Skin epidermis (tissue), 12 donors: Measurements from ENCODE around the gene PCSK6.
"Not testable (repeated sequence)": the region's sequence is repeated elsewhere in the genome, so short reads cannot be mapped to it uniquely, and the experiment has no call there.

Experiments used
- H3K27ac ChIP-seq, 21 experiments: fragments of 200-600 bp; sonication (generic) in 11 of 21; one replicate each; pipeline ENCODE4 v1.5.0; 2020; ENCODE audit warnings: mild to moderate bottlenecking in 3 of 21, inconsistent platforms in 2 of 21, moderate library complexity in 2 of 21
- H3K4me3 ChIP-seq, 7 experiments: fragments of 200-600 bp; sonication (generic) in 2 of 7; one replicate each; pipeline ENCODE4 v1.5.0; 2020; ENCODE audit warnings: inconsistent platforms in 2 of 7, mild to moderate bottlenecking in 2 of 7, moderate library complexity in 1 of 7

PCSK6 gene

DNA sequence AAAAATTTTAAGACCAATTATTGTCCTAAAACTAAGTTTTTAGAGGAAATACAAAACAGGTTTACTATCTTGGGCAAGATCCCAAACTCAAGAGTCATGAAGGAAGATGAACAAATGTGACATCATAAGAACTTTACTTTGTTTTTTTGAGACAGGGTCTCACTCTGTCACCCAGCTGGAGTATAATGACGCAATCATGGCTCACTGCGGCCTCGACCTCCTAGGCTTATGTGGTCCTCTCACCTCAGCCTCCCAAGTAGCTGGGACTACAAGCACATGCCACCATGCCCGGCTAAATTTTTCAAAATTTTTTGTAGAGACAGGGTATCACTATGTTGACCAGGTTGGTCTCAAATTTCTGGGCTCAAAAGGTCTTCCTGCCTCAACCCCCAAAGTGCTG lies 69.3 kb downstream of the PCSK6 start:
- no peak overlapping the region for H3K27ac ChIP-seq

DNA sequence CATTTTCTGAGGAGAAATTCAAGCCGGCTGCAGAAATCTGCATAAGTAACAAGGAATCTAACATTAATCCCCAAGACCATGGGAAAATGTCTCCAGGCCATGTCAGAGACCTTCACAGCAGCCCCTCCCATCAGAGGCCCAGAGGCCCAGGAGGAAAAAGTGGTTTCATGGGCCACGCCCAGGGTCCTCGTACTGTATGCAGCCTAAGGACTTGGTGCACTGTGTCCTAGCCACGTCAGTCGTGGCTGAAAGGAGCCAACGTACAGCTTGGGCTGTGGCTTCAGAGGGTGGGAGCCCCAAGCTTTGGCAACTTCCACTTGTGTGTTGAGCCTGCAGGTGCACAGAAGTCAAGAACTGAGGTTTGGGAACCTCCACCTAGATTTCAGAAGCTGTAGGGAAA lies 73.0 kb downstream of the PCSK6 start:
- not testable (repeated sequence) for H3K4me3 ChIP-seq, H3K27ac ChIP-seq

More for the DNA sequence above, 69.3 kb downstream of the PCSK6 start:
- H3K4me3 ChIP-seq = no peak overlapping the region

- no peak overlapping the region for H3K27ac ChIP-seq
- no peak overlapping the region for H3K4me3 ChIP-seq
Observed at GRCh38 chr15:101413239-101413638, 76.3 kb downstream of the PCSK6 start.

GRCh38 chr15:101411581-101411980 lies 77.9 kb downstream of the PCSK6 start:
- Histone ChIP-seq H3K4me3 (no peak overlapping the region), H3K27ac (no peak overlapping the region)

- H3K4me3 ChIP-seq = no peak overlapping the region
- H3K27ac ChIP-seq = no peak overlapping the region
Observed at GRCh38 chr15:101411085-101411484, 78.4 kb downstream of the PCSK6 start.

DNA sequence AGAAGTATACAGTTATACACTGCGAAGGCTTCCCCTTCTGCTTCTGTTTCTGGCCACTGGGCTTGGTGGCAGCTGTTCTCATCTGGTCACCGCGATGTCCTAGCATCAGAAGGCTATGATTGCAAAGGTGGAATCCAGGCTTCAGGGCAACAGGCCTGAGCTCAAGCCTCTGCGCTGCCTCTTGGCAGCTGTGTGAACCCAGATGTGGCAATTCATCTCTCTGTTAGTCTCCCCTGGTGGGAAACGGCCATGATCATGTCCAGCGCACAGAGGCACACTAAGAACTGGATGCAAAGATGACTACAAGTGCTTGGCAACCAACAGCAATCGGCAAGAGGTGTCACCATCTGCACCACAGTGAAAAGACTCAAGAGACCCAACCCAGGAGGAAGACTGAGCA lies 78.9 kb downstream of the PCSK6 start:
- H3K4me3 ChIP-seq = no peak overlapping the region
- no peak overlapping the region for H3K27ac ChIP-seq

- Histone ChIP-seq H3K4me3 (no peak overlapping the region), H3K27ac (no peak overlapping the region)
Observed at GRCh38 chr15:101409621-101410020, 79.9 kb downstream of the PCSK6 start.

- no peak overlapping the region for H3K4me3 ChIP-seq
- H3K27ac ChIP-seq = no peak overlapping the region
Observed at GRCh38 chr15:101407966-101408775, 81.3 kb downstream of the PCSK6 start.

GRCh38 chr15:101407439-101407838 lies 82.1 kb downstream of the PCSK6 start:
- Histone ChIP-seq H3K27ac (no peak overlapping the region), H3K4me3 (no peak overlapping the region)

- Histone ChIP-seq H3K4me3 (no peak overlapping the region), H3K27ac (no peak overlapping the region)
Observed at GRCh38 chr15:101406526-101407195, 82.8 kb downstream of the PCSK6 start.

GRCh38 chr15:101406036-101406435 lies 83.5 kb downstream of the PCSK6 start:
- Histone ChIP-seq H3K4me3 (no peak overlapping the region), H3K27ac (no peak overlapping the region)

DNA sequence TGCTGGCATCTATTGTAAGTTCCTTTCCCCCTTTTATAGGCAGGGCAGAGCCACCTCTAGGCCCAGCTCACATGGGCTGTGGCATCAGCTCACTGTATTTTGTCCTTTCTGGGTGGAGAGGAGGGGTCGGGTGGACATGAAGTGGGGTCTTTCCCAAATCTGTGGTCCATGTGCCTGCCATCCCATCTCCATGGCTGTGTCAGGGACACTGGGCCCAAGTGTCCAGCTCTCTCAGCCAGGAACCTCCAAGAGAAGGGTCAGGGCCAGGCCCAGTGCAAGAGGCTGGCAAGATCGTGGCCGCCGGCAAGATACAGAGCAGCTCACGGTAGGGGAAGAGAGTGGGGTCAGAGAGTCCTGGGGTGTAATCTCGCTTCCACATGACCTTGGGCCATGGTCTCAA lies 85.3 kb downstream of the PCSK6 start:
- H3K27ac ChIP-seq = no peak overlapping the region
- H3K4me3 ChIP-seq = no peak overlapping the region

- not testable (repeated sequence) for H3K4me3 ChIP-seq, H3K27ac ChIP-seq
Observed at GRCh38 chr15:101402883-101403282, 86.6 kb downstream of the PCSK6 start.

- no peak overlapping the region for H3K27ac ChIP-seq
- H3K4me3 ChIP-seq = no peak overlapping the region
Observed at GRCh38 chr15:101401286-101401685, 88.2 kb downstream of the PCSK6 start.

DNA sequence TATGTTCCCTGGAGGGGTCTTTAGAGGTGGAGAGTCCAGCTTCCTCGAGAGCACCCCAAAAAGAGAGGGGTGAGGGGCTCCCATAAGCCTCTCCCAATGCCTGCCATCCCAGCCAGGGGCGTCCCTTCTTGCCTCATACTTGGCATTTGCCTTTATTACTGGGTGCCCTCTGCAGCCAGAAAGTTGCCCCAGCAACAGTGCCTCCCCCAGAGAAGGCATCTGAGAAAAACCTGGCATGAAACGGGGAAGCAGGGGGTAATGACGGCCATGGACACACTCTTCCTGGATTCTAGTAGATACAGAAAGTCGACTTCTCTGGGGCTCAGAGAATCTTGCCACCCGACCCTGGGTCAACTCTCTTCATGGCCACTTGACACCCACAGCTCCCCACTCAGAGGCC lies 90.1 kb downstream of the PCSK6 start:
- Histone ChIP-seq H3K27ac (no peak overlapping the region), H3K4me3 (no peak overlapping the region)

- H3K4me3 ChIP-seq = no peak overlapping the region
- no peak overlapping the region for H3K27ac ChIP-seq
Observed at GRCh38 chr15:101398247-101398646, 91.3 kb downstream of the PCSK6 start.

GRCh38 chr15:101397521-101398003 lies 91.9 kb downstream of the PCSK6 start:
- Histone ChIP-seq H3K27ac (no peak overlapping the region), H3K4me3 (no peak overlapping the region)

DNA sequence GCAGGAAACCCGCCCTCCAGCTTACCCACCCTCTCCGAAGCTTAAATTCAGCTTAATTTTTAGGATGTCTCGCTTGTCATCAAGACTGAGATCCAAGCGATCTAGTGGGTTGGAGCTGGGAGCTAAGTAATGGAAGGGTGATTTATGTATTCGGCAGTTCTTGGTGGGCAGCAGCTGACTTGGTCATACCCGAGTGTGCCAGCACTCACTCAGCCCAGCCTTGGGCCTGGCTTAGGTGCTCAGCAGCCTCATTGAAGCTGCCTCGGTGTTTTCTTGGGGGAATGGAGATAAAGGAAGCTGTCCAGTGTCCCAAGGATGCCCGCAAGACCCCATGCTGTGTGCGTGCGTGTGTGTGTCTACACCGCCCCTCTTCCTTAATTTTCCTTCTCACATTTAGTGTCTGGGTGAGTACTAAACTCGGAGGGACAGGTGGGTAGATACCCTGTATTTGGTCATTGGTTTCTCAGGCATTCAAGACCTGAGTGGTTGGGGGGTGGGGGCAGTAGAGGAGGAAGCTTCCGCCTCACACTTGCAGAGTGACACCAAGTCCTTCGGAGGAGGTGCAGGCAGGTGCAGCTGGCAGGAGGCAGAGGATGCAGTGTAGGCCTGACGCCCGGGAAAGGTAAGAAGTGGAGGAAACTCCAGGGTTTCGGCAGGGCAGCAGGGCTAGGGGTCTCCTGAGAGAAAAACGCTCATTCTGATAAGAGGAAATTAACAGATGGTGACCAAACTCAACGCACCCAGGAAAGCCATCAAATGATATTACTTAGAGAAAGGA lies 92.8 kb downstream of the PCSK6 start:
- Histone ChIP-seq H3K4me3 (no peak overlapping the region), H3K27ac (no peak overlapping the region)

GRCh38 chr15:101394654-101395053 lies 94.9 kb downstream of the PCSK6 start:
- Histone ChIP-seq H3K4me3 (no peak overlapping the region), H3K27ac (no peak overlapping the region)

DNA sequence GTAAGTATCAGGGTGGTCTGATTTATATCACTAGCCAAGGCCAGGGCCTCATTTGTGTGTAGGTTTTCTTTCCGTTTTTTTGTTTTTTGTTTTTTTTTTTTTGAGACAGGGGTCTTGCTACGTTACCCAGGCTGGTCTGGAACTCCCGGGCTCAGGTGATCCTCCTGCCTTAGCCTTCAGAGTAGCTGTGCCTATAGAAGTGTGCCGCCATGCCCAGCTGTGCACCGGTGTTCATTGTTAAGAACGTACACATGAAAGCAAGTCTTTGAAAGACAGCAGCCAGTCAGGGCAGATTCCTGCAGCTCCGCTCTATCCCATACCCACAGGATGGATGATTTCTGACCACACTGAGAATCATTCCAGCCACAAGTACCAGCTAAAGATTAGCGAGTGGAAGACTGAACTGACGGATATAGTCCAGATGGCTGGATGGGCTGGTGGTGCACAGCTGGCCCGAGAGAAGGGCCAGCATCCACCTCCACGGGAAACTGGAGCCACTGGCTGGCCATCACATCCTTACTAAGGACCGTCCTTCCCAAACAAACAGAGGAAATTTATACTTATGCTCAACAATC lies 95.4 kb downstream of the PCSK6 start:
- Histone ChIP-seq H3K27ac (no peak overlapping the region), H3K4me3 (no peak overlapping the region)
